Fibroblast of pulmonary artery (primary cell): ENCODE results near the gene RAD51D.

ENCODE experiments used
- DNase-seq: peaks from one replicate; pipeline ENCODE4 v3.0.0-alpha.2; 2010; ENCODE audit warnings: low read depth
- H3K4me3 ChIP-seq: replicated peaks from 2 replicates; pipeline ENCODE4 v1.5.1; 2011; ENCODE audit warnings: low read depth, mild to moderate bottlenecking, control low read depth, low read length, moderate library complexity
- TF ChIP-seq, protein P1 (sequence below): IDR thresholded peaks from 2 replicates; pipeline ENCODE4 v1.5.1; 2011; ENCODE audit warnings: mild to moderate bottlenecking, control low read depth, low read length, inconsistent platforms; ENCODE audit errors: missing control alignments

Gene RAD51D

GRCh38 chr17:35076874-35077273 lies 42.8 kb downstream of the RAD51D start:
- DNase-seq: no peak
- TF ChIP-seq, protein P1, sequence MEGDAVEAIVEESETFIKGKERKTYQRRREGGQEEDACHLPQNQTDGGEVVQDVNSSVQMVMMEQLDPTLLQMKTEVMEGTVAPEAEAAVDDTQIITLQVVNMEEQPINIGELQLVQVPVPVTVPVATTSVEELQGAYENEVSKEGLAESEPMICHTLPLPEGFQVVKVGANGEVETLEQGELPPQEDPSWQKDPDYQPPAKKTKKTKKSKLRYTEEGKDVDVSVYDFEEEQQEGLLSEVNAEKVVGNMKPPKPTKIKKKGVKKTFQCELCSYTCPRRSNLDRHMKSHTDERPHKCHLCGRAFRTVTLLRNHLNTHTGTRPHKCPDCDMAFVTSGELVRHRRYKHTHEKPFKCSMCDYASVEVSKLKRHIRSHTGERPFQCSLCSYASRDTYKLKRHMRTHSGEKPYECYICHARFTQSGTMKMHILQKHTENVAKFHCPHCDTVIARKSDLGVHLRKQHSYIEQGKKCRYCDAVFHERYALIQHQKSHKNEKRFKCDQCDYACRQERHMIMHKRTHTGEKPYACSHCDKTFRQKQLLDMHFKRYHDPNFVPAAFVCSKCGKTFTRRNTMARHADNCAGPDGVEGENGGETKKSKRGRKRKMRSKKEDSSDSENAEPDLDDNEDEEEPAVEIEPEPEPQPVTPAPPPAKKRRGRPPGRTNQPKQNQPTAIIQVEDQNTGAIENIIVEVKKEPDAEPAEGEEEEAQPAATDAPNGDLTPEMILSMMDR: no peak
- no peak overlapping the region for H3K4me3 ChIP-seq

GRCh38 chr17:35074711-35075707 lies 44.7 kb downstream of the RAD51D start:
- no peak for DNase-seq
- TF ChIP-seq, protein P1: no peak
- no peak overlapping the region for H3K4me3 ChIP-seq

- TF ChIP-seq, protein P1: no peak
- no peak overlapping the region for H3K4me3 ChIP-seq
- DNase-seq: no peak
Observed at GRCh38 chr17:35073991-35074627, 45.6 kb downstream of the RAD51D start.

- TF ChIP-seq, protein P1: no peak
- H3K4me3 ChIP-seq: no peak overlapping the region
- DNase-seq: no peak
Observed at GRCh38 chr17:35073183-35073790, 46.4 kb downstream of the RAD51D start.

DNA sequence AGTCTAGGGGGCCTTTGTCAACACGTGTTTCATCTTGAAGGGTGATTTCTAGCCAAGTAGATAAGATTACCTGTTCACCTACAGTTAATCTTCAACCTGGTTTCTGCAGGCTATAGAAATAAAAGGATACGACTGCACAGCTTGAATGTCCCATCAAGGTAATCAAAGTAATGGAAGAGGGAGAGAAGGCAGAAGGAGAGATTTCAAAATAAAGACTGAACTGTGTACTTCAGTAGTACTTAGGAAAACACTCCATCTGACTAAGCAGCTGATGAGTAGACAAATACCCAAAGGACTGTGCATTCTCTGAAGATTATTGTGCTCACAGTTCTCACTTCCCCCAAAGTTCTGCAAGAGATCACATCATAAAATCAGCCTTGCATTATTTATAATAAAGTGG lies 50.3 kb downstream of the RAD51D start:
- H3K4me3 ChIP-seq: no peak overlapping the region
- TF ChIP-seq, protein P1: no peak
- DNase-seq: peak; percentile 43

GRCh38 chr17:35068249-35068648 lies 51.4 kb downstream of the RAD51D start:
- H3K4me3 ChIP-seq: no peak overlapping the region
- TF ChIP-seq, protein P1: no peak
- no peak for DNase-seq
